Lower leg skin (tissue), 3 donors: ENCODE measurements around the gene CRTC3.

Experiments used
- CTCF ChIP-seq, 3 donors: fragments of 450-650 bp; IDR thresholded peaks; one replicate each; pipeline ENCODE4 v1.5.1; 2016; ENCODE audit warnings: antibody characterized with exemption in 3 of 3, mild to moderate bottlenecking in 3 of 3, moderate library complexity in 2 of 3
- POLR2A ChIP-seq, 2 donors: fragments of 450-650 bp; IDR thresholded peaks; one replicate each; pipeline ENCODE4 v1.6.1; 2016 to 2017; ENCODE audit warnings: antibody characterized with exemption in 2 of 2, mild to moderate bottlenecking in 1 of 2, moderate library complexity in 1 of 2

- no peak for TF ChIP-seq POLR2A (IDR thresholded peaks at IDR 0.05)
- no peak for TF ChIP-seq CTCF (IDR thresholded peaks at IDR 0.05)
These were observed 42.5 kb upstream of the CRTC3 start for GRCh38 chr15:90487186-90487585.
